ENCODE data around the gene PRKCE.

GRCh38 chr2:46171411-46171953 is 520.0 kb downstream of the PRKCE start:
- TF ChIP-seq CTCF (conservative IDR thresholded peaks at IDR 0.05 in 1 of 2, IDR thresholded peaks at IDR 0.05 in 1 of 2; ENCODE audit: extremely low read depth in 1 of 2, insufficient read depth in 1 of 2, low read depth in 1 of 2, low read length in 2 of 2) (no peak), EZH2 (IDR thresholded peaks at IDR 0.05; ENCODE audit: borderline replicate concordance, low read length) (no peak)

All from mammary epithelial cell (primary cell).